ENCODE results near the gene GFPT2.

GFPT2 gene

DNA sequence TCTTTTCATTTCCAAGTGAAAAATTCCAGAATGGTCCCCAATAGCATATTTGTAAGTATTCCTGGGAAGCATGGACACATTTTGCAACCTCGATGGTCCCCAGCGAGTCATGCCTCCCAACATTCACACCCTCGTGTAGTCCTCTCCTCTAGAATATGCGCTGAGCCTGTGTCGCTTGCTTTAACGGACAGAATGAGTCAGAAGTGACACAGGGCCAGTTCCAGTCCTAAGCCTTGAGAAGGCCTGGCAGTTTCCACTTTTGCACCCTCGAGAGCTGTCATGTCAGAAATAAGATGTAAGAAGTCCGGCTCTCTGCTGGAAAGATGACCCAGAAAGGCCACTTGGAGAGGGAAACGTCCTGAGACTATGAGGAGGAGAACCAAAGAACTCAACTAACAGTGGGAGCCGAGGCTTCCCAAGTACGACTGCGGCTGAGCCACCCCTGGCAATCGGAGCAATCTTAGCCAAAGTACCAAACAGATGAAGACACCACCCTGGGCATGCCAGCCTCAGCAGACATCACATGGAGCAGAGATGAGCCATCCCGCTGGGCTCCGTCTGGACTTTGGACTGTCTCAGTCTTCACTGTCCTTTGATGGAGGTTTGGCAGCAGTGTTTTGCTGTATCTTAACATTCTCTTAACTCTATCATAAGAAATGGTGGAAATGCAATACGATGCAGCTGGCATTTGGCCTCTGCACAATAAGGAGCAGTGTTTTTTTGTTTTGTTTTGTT is 42.6 kb upstream of the GFPT2 start:
- CTCF ChIA-PET, result no interaction called here
- no peak overlapping the region for H3K4me3 ChIP-seq (ENCODE audit: control insufficient read depth in 1 of 7, extremely low read depth in 1 of 7, insufficient read depth in 4 of 7, low read depth in 2 of 7, low read length in 6 of 7)
- DNase-seq, result no peak
- H3K4me1 ChIP-seq (ENCODE audit: control extremely low read depth in 1 of 4, control insufficient read depth in 4 of 4, insufficient read depth in 4 of 4, low read length in 3 of 4), result no peaks in the 10 kb centered on the region
- WGBS (ENCODE audit: insufficient coverage), result 95% methylated on average over 13 of the region's 16 CpGs
- POLR2A ChIA-PET, result no interaction called here
- H3K36me3 ChIP-seq (ENCODE audit: control insufficient read depth in 4 of 4, insufficient read depth in 4 of 4, low read length in 3 of 4), result no peaks in the 10 kb centered on the region
- H3K27ac ChIP-seq (ENCODE audit: insufficient read depth in 1 of 2, low read depth in 1 of 2, low read length in 2 of 2, poor library complexity in 1 of 2, severe bottlenecking in 2 of 2), result no peak overlapping the region
- H3K9me3 ChIP-seq (ENCODE audit: control extremely low read depth in 1 of 5, control insufficient read depth in 4 of 5, insufficient read depth in 2 of 5, low read depth in 1 of 5, low read length in 4 of 5), result no peaks in the 10 kb centered on the region
- H3K27me3 ChIP-seq (replicated peaks in 2 of 5; ENCODE audit: control insufficient read depth in 4 of 5, insufficient read depth in 5 of 5, low read length in 4 of 5), result no peaks in the 10 kb centered on the region

GRCh38 chr5:180394031-180394636 is 41.0 kb upstream of the GFPT2 start:
- H3K9me3 ChIP-seq (ENCODE audit: control extremely low read depth in 1 of 5, control insufficient read depth in 4 of 5, insufficient read depth in 2 of 5, low read depth in 1 of 5, low read length in 4 of 5), result no peaks in the 10 kb centered on the region
- CTCF ChIA-PET, result no interaction called here
- H3K36me3 ChIP-seq (ENCODE audit: control insufficient read depth in 4 of 4, insufficient read depth in 4 of 4, low read length in 3 of 4), result no peaks in the 10 kb centered on the region
- H3K4me3 ChIP-seq (ENCODE audit: control insufficient read depth in 1 of 7, extremely low read depth in 1 of 7, insufficient read depth in 4 of 7, low read depth in 2 of 7, low read length in 6 of 7), result no peak overlapping the region
- no peak overlapping the region for H3K27ac ChIP-seq (ENCODE audit: insufficient read depth in 1 of 2, low read depth in 1 of 2, low read length in 2 of 2, poor library complexity in 1 of 2, severe bottlenecking in 2 of 2)
- POLR2A ChIA-PET, result no interaction called here
- no peaks in the 10 kb centered on the region for H3K27me3 ChIP-seq (replicated peaks in 2 of 5; ENCODE audit: control insufficient read depth in 4 of 5, insufficient read depth in 5 of 5, low read length in 4 of 5)
- no peak for DNase-seq
- no peaks in the 10 kb centered on the region for H3K4me1 ChIP-seq (ENCODE audit: control extremely low read depth in 1 of 4, control insufficient read depth in 4 of 4, insufficient read depth in 4 of 4, low read length in 3 of 4)
- 99% methylated on average over 10 of the region's 13 CpGs for WGBS (ENCODE audit: insufficient coverage)

GRCh38 chr5:180391276-180391675 is 38.1 kb upstream of the GFPT2 start:
- no peak for DNase-seq
- WGBS (ENCODE audit: insufficient coverage), result 93% methylated on average over 7 of the region's 7 CpGs
- Histone ChIP-seq H3K9me3 (ENCODE audit: control extremely low read depth in 1 of 5, control insufficient read depth in 4 of 5, insufficient read depth in 2 of 5, low read depth in 1 of 5, low read length in 4 of 5) (no peaks in the 10 kb centered on the region), H3K4me1 (ENCODE audit: control extremely low read depth in 1 of 4, control insufficient read depth in 4 of 4, insufficient read depth in 4 of 4, low read length in 3 of 4) (no peaks in the 10 kb centered on the region), H3K27me3 (replicated peaks in 2 of 5; ENCODE audit: control insufficient read depth in 4 of 5, insufficient read depth in 5 of 5, low read length in 4 of 5) (no peaks in the 10 kb centered on the region), H3K4me3 (ENCODE audit: control insufficient read depth in 1 of 7, extremely low read depth in 1 of 7, insufficient read depth in 4 of 7, low read depth in 2 of 7, low read length in 6 of 7) (no peak overlapping the region), H3K36me3 (ENCODE audit: control insufficient read depth in 4 of 4, insufficient read depth in 4 of 4, low read length in 3 of 4) (no peaks in the 10 kb centered on the region), H3K27ac (ENCODE audit: insufficient read depth in 1 of 2, low read depth in 1 of 2, low read length in 2 of 2, poor library complexity in 1 of 2, severe bottlenecking in 2 of 2) (no peak overlapping the region)
- ChIA-PET POLR2A (no interaction called here), CTCF (no interaction called here)

DNA sequence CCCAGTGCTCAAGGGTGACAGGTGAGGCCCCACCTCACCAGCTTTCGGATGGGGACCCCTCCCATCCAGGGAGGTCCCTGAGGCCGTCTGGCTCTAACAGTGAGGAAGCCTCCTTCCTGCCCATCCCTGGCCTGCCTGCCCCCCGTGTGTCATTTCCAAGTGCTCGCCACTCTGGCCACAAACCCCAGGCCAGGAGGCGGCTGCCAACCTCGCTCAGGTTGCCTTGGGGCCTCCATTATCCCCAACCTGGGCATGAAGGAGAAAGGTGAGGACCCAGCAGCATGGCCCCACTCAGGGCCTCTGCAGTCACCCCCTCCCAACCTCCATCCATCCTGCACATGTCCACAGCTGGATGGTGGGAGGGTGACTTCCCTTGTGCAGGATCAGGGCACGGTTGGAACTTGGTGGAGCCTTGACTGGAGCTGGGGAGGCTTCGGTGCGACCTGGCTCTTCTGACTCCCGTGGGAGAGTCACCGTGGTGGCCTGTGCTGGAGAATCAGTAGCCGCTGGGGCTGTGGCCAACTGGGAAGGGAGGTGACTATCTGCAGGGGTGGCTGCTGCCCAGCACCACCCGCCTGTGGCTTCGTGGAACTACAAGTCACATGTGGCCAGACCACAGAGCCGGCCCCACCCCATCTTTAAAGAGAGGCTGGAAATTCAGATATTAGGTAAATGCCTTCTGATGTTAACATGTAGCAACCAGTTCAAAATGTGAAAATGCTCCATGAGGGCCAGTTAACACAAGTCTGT is 37.5 kb upstream of the GFPT2 start:
- peak; percentile 1 to 5 (median 2) for DNase-seq
- Histone ChIP-seq H3K4me3 (ENCODE audit: control insufficient read depth in 1 of 7, extremely low read depth in 1 of 7, insufficient read depth in 4 of 7, low read depth in 2 of 7, low read length in 6 of 7) (no peak overlapping the region), H3K27me3 (replicated peaks in 2 of 5; ENCODE audit: control insufficient read depth in 4 of 5, insufficient read depth in 5 of 5, low read length in 4 of 5) (no peaks in the 10 kb centered on the region), H3K36me3 (ENCODE audit: control insufficient read depth in 4 of 4, insufficient read depth in 4 of 4, low read length in 3 of 4) (no peaks in the 10 kb centered on the region), H3K27ac (ENCODE audit: insufficient read depth in 1 of 2, low read depth in 1 of 2, low read length in 2 of 2, poor library complexity in 1 of 2, severe bottlenecking in 2 of 2) (no peak overlapping the region), H3K9me3 (ENCODE audit: control extremely low read depth in 1 of 5, control insufficient read depth in 4 of 5, insufficient read depth in 2 of 5, low read depth in 1 of 5, low read length in 4 of 5) (no peaks in the 10 kb centered on the region), H3K4me1 (ENCODE audit: control extremely low read depth in 1 of 4, control insufficient read depth in 4 of 4, insufficient read depth in 4 of 4, low read length in 3 of 4) (no peaks in the 10 kb centered on the region)
- WGBS (ENCODE audit: insufficient coverage), result 84% methylated on average over 15 of the region's 15 CpGs
- CTCF ChIA-PET, result no interaction called here
- POLR2A ChIA-PET, result no interaction called here

DNA sequence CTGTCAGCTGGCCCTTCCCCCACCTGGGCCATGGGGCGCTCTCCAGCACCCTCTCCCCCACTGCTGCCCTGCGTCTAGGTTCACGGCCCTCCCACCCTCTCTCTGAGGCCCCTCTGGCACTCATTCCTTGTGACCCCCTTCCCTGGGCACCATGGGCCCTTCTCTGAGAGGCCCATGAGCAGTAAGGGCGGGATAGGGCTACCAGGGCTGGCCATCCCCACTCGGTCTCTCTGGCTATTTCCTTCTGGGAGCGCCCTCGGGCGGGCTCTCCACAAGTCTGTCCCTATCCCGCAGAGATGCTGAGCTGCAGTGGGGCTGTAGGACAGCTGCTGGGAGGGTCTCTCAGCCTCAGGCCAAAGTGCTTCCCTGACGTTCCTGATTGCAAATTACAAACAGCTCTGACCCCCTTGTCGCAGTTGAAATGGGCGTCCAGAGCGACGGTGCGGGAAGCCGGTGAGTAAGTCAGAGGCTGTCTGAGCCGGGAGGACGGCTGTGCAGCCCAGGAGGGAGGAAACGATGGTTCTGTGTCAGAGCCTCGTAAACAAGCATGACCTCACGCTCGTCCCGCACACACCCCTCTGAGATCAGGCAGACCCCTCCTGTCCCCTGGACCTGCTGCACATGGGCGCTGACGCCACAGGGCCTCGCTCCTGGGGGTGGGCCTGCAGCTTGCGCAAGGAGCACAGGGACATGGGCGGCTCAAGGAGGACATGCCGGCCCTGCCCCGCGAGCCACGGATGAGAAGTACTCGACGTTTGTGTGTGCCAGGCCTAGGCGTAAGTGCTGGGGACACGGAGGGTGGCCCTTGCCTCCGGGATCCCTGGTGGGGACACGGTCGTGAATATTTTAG is 36.3 kb upstream of the GFPT2 start:
- ChIA-PET POLR2A (no interaction called here), CTCF (interaction anchor here (0.7 kb wide), 1 partner anchor 304 kb away, joined by 3 read pairs; no protein-coding TSS in a partner anchor)
- H3K4me1 ChIP-seq (ENCODE audit: control extremely low read depth in 1 of 4, control insufficient read depth in 4 of 4, insufficient read depth in 4 of 4, low read length in 3 of 4), result no peaks in the 10 kb centered on the region
- no peaks in the 10 kb centered on the region for H3K9me3 ChIP-seq (ENCODE audit: control extremely low read depth in 1 of 5, control insufficient read depth in 4 of 5, insufficient read depth in 2 of 5, low read depth in 1 of 5, low read length in 4 of 5)
- H3K36me3 ChIP-seq (ENCODE audit: control insufficient read depth in 4 of 4, insufficient read depth in 4 of 4, low read length in 3 of 4), result no peaks in the 10 kb centered on the region
- no peak overlapping the region for H3K27ac ChIP-seq (ENCODE audit: insufficient read depth in 1 of 2, low read depth in 1 of 2, low read length in 2 of 2, poor library complexity in 1 of 2, severe bottlenecking in 2 of 2)
- WGBS (ENCODE audit: insufficient coverage), result 79% methylated on average over 37 of the region's 39 CpGs
- DNase-seq, result no peak
- H3K27me3 ChIP-seq (replicated peaks in 2 of 5; ENCODE audit: control insufficient read depth in 4 of 5, insufficient read depth in 5 of 5, low read length in 4 of 5), result no peaks in the 10 kb centered on the region
- no peak overlapping the region for H3K4me3 ChIP-seq (ENCODE audit: control insufficient read depth in 1 of 7, extremely low read depth in 1 of 7, insufficient read depth in 4 of 7, low read depth in 2 of 7, low read length in 6 of 7)

- POLR2A ChIA-PET, result no interaction called here
- DNase-seq, result no peak
- CTCF ChIA-PET, result interaction anchor here (0.7 kb wide), 1 partner anchor 92 kb away, joined by 3 read pairs; no protein-coding TSS in a partner anchor
Observed at GRCh38 chr5:180387798-180388197, 34.7 kb upstream of the GFPT2 start.

More at GRCh38 chr5:180387798-180388197, 34.7 kb upstream of the GFPT2 start:
- Histone ChIP-seq H3K4me1 (ENCODE audit: control extremely low read depth in 1 of 4, control insufficient read depth in 4 of 4, insufficient read depth in 4 of 4, low read length in 3 of 4) (no peaks in the 10 kb centered on the region), H3K36me3 (ENCODE audit: control insufficient read depth in 4 of 4, insufficient read depth in 4 of 4, low read length in 3 of 4) (no peaks in the 10 kb centered on the region), H3K9me3 (ENCODE audit: control extremely low read depth in 1 of 5, control insufficient read depth in 4 of 5, insufficient read depth in 2 of 5, low read depth in 1 of 5, low read length in 4 of 5) (no peaks in the 10 kb centered on the region), H3K27ac (ENCODE audit: insufficient read depth in 1 of 2, low read depth in 1 of 2, low read length in 2 of 2, poor library complexity in 1 of 2, severe bottlenecking in 2 of 2) (no peak overlapping the region), H3K27me3 (replicated peaks in 2 of 5; ENCODE audit: control insufficient read depth in 4 of 5, insufficient read depth in 5 of 5, low read length in 4 of 5) (no peaks in the 10 kb centered on the region), H3K4me3 (ENCODE audit: control insufficient read depth in 1 of 7, extremely low read depth in 1 of 7, insufficient read depth in 4 of 7, low read depth in 2 of 7, low read length in 6 of 7) (no peak overlapping the region)
- WGBS (ENCODE audit: insufficient coverage), result 97% methylated on average over 5 of the region's 6 CpGs
